Measurements from ENCODE around the gene COL28A1.

GRCh38 chr7:7495171-7495570 is 40.5 kb downstream of the COL28A1 start:
- TF ChIP-seq CTCF (IDR thresholded peaks at IDR 0.05), result no peak
- TF ChIP-seq POLR2A (IDR thresholded peaks at IDR 0.05), result no peak

All from adrenal gland (tissue), 5 donors.